MV-4-11 (cell line): ENCODE results near the gene USP2.
"Not testable (repeated sequence)": the region's sequence is repeated elsewhere in the genome, so short reads cannot be mapped to it uniquely, and the experiment has no call there.

ENCODE experiments used
- DNase-seq: peaks from one replicate; lab custom pipeline; 2025; lab: John Stamatoyannopoulos, UW

Gene USP2

GRCh38 chr11:119412072-119412471 is 30.6 kb upstream of the USP2 start:
- no peak for DNase-seq

- DNase-seq, result no peak
These were observed 29.0 kb upstream of the USP2 start for GRCh38 chr11:119410501-119410900.

- no peak for DNase-seq
These were observed 28.2 kb upstream of the USP2 start for GRCh38 chr11:119409731-119410130.

- no peak for DNase-seq
These were observed 24.5 kb upstream of the USP2 start for GRCh38 chr11:119406005-119406404.

- not testable (repeated sequence) for DNase-seq
These were observed 24.0 kb upstream of the USP2 start for GRCh38 chr11:119405448-119405847.

GRCh38 chr11:119404872-119405271 is 23.4 kb upstream of the USP2 start:
- DNase-seq, result no peak

GRCh38 chr11:119403021-119403420 is 21.5 kb upstream of the USP2 start:
- DNase-seq, result no peak

GRCh38 chr11:119402470-119402869 is 21.0 kb upstream of the USP2 start:
- DNase-seq, result no peak

- DNase-seq, result no peak
These were observed 19.4 kb upstream of the USP2 start for GRCh38 chr11:119400860-119401259.

- no peak for DNase-seq
These were observed 16.2 kb upstream of the USP2 start for GRCh38 chr11:119397740-119398139.

GRCh38 chr11:119396835-119397234 is 15.3 kb upstream of the USP2 start:
- no peak for DNase-seq

GRCh38 chr11:119391275-119391674 is 9.8 kb upstream of the USP2 start:
- no peak for DNase-seq

- DNase-seq, result peak; percentile 8
These were observed 8.2 kb upstream of the USP2 start for GRCh38 chr11:119389611-119390254.

GRCh38 chr11:119388103-119388502 is 6.6 kb upstream of the USP2 start:
- no peak for DNase-seq

- no peak for DNase-seq
These were observed 2.8 kb upstream of the USP2 start for GRCh38 chr11:119384332-119384731.

GRCh38 chr11:119382513-119382912 is 1.0 kb upstream of the USP2 start:
- not testable (repeated sequence) for DNase-seq

GRCh38 chr11:119382101-119382500 is 611 bp upstream of the USP2 start:
- no peak for DNase-seq

GRCh38 chr11:119380827-119381180 is 686 bp downstream of the USP2 start:
- DNase-seq, result peak; percentile 17

GRCh38 chr11:119380160-119380826 is 1.2 kb downstream of the USP2 start:
- no peak for DNase-seq

- DNase-seq, result no peak
These were observed 2.5 kb downstream of the USP2 start for GRCh38 chr11:119378851-119379465.

- no peak for DNase-seq
These were observed 3.4 kb downstream of the USP2 start for GRCh38 chr11:119377961-119378667.

- DNase-seq, result no peak
These were observed 4.2 kb downstream of the USP2 start for GRCh38 chr11:119377112-119377901.
